K562 (cell line): ENCODE results near the gene TLE6. TPM values are rescaled to one million over a fixed set of nuclear protein-coding genes. Genes with fewer than 3 reads are reported as not detected.
A peak's percentile ranks its signal among the peaks of the same experiment; 100 is the strongest.

Source experiments
- DACH1 ChIP-seq: fragments of 450-650 bp; IDR thresholded peaks from 2 replicates; pipeline ENCODE4 v1.6.1; 2018; ENCODE audit not compliant: partially characterized antibody
- GATAD2B ChIP-seq: fragments of 450-650 bp; IDR thresholded peaks from 2 replicates; pipeline ENCODE4 v1.6.1; 2017; ENCODE audit warnings: mild to moderate bottlenecking, borderline replicate concordance
- HSF4 ChIP-seq: fragments of 250-450 bp; sonication (Bioruptor Pico); IDR thresholded peaks from 2 replicates; pipeline ENCODE4 v2.1.2; 2022; ENCODE audit warnings: mild to moderate bottlenecking, moderate library complexity, borderline replicate concordance
- MCM2 ChIP-seq: fragments of 450-650 bp; IDR thresholded peaks from 2 replicates; pipeline ENCODE4 v1.6.1; 2017; ENCODE audit warnings: low read depth, mild to moderate bottlenecking
- MIER1 ChIP-seq: fragments of 450-650 bp; IDR thresholded peaks from 2 replicates; pipeline ENCODE4 v1.6.1; 2016; ENCODE audit warnings: antibody characterized with exemption, mild to moderate bottlenecking, low read depth
- NFATC3 ChIP-seq: fragments of 450-650 bp; IDR thresholded peaks from 2 replicates; pipeline ENCODE4 v1.6.1; 2017; ENCODE audit warnings: mild to moderate bottlenecking
- NONO ChIP-seq, 2 experiments: fragments of 200-400 bp in 1 of 2; fragments of 450-650 bp in 1 of 2; formaldehyde crosslinking in 1 of 2; IDR thresholded peaks; 2 replicates each; pipeline ENCODE4 v1.6.1; 2017; ENCODE audit warnings: low read depth in 2 of 2, mild to moderate bottlenecking in 2 of 2, moderate library complexity in 2 of 2, low read length in 1 of 2
- PTTG1 ChIP-seq: fragments of 450-650 bp; IDR thresholded peaks from 2 replicates; pipeline ENCODE4 v1.6.1; 2016; ENCODE audit warnings: low read depth, mild to moderate bottlenecking, missing genetic modification characterization, missing compliant biosample characterization
- RB1 ChIP-seq: fragments of 450-650 bp; IDR thresholded peaks from 2 replicates; pipeline ENCODE4 v1.6.1; 2017; ENCODE audit warnings: low read depth, mild to moderate bottlenecking
- YY1 ChIP-seq, 3 experiments: IDR thresholded peaks; 2 replicates each; pipeline ENCODE4 v1.6.1; 2011; ENCODE audit warnings: low read length in 2 of 3, mild to moderate bottlenecking in 2 of 3, moderate library complexity in 2 of 3, borderline replicate concordance in 1 of 3, control low read depth in 1 of 3, low read depth in 1 of 3; ENCODE audit not compliant: insufficient read depth in 3 of 3, insufficient replicate concordance in 2 of 3, control insufficient read depth in 1 of 3, insufficient read length in 1 of 3; ENCODE audit errors: extremely low read depth in 1 of 3
- ZBTB17 ChIP-seq: fragments of 450-650 bp; formaldehyde crosslinking; IDR thresholded peaks from 2 replicates; pipeline ENCODE4 v1.4.0; 2020; ENCODE audit warnings: mild to moderate bottlenecking
- ZNF124 ChIP-seq: sonication (generic); formaldehyde crosslinking; IDR thresholded peaks from 2 replicates; pipeline ENCODE4 v1.8.1; 2022; ENCODE audit warnings: missing genetic modification reagents
- ZNF444 ChIP-seq: fragments of 250-450 bp; sonication (Bioruptor Pico); IDR thresholded peaks from 2 replicates; pipeline ENCODE4 v1.4.0; 2020; ENCODE audit warnings: mild to moderate bottlenecking, moderate library complexity
- ZNF644 ChIP-seq: fragments of 200-800 bp; sonication (Bioruptor generic); IDR thresholded peaks from 2 replicates; pipeline ENCODE4 v1.6.1; 2016; ENCODE audit warnings: low read depth, missing genetic modification characterization, missing compliant biosample characterization
- ZNF668 ChIP-seq: fragments of 250-450 bp; sonication (Bioruptor Pico); IDR thresholded peaks from 2 replicates; pipeline ENCODE4 v1.8.0; 2022; ENCODE audit warnings: mild to moderate bottlenecking, inconsistent platforms
- ZNF79 ChIP-seq: fragments of 250-450 bp; sonication (Bioruptor Pico); IDR thresholded peaks from 2 replicates; pipeline ENCODE4 v1.4.0; 2020; ENCODE audit warnings: low read depth, mild to moderate bottlenecking, moderate library complexity
- polyA plus RNA-seq, 8 experiments: library from polyadenylated mRNA; depleted of rRNA in 4 of 8; stranded (reverse) in 5 of 8; unstranded in 3 of 8; fragments of >200 nt; fragmentation: Nextera tagmentation in 2 of 8; fragmentation: Illumina TruSeq in 1 of 8; extraction: Ambion mirVana in 2 of 8; extraction: Trizol in 1 of 8; gene quantifications; 2 replicates each; pipeline versions ENCODE4 v1.2.1 to v1.2.3, GENCODE V29; 2011 to 2014; ENCODE audit warnings: inconsistent platforms in 1 of 8, missing spikeins in 1 of 8
- total RNA-seq, 7 experiments: library from RNA; depleted of rRNA in 6 of 7; stranded (reverse); fragments of >200 nt in 6 of 7; fragmentation: Illumina TruSeq in 2 of 7; extraction: Trizol in 2 of 7; gene quantifications; 2 replicates each; pipeline versions ENCODE4 v1.2.1 to v1.2.3, GENCODE V29; 2011 to 2021; ENCODE audit warnings: low replicate concordance in 1 of 7
- TF ChIP-seq, protein P1 (sequence below): fragments of 450-650 bp; IDR thresholded peaks from 2 replicates; pipeline ENCODE4 v1.6.1; 2016; ENCODE audit warnings: borderline replicate concordance
- TF ChIP-seq, protein P2 (sequence below): IDR thresholded peaks from 2 replicates; pipeline ENCODE4 v1.6.1; 2011; ENCODE audit warnings: borderline replicate concordance, low read depth, mild to moderate bottlenecking, moderate library complexity, low read length; ENCODE audit not compliant: insufficient read depth, poor library complexity, severe bottlenecking
- TF ChIP-seq, protein P3 (sequence below): fragments of 450-650 bp; formaldehyde crosslinking; IDR thresholded peaks from 2 replicates; pipeline ENCODE4 v1.4.0; 2022; ENCODE audit warnings: missing genetic modification characterization
- TF ChIP-seq, protein P4 (sequence below): fragments of 450-650 bp; IDR thresholded peaks from 2 replicates; pipeline ENCODE4 v1.6.1; 2017; ENCODE audit warnings: antibody characterized with exemption

TLE6 gene
- total and polyA plus RNA-seq, 9 of the 15 experiments (the other 6 are each of a cell fraction or from before 2014, with no cell fraction given) = 1.1 to 6.1 (median 2.5) TPM

DNA sequence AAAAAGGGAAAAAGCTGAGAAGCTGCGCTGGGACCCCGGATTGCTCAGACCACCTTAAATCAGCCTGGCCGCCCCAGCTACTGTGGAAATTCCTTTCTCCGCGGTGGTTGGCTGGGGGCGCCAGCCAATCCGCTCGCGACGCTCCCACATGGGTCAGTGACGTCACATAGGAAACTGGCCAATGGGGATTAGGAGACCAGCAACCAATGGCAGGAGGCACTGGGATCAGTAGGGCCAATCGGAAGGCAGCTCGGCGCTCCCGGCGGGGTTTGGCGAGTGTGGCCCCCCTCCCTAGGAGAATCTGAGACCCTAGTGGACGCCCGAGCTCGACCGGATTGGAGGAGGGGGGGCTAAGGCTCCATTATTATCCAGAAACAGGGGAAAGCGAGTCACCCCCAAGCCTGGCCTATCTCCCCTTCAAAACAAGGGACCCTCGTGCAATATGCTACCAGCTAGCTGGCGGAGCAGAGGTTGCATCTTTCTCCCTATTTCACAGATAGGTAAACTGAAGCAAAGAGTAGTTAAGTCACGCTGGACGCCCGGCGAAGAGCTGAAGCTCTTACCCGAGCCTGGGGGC is 58.3 kb downstream of the TLE6 start (continued):
- TF ChIP-seq ZNF79 (CRISPR knock-in tag) = no peak
- no peak; the same call in 1 of the 2 replicates for TF ChIP-seq GATAD2B
- no peak for TF ChIP-seq MCM2
- TF ChIP-seq ZNF668 (CRISPR knock-in tag) = no peak
- TF ChIP-seq NFATC3 = no peak
- TF ChIP-seq MIER1 = no peak
- TF ChIP-seq NONO (IDR thresholded peaks at IDR 0.05; ENCODE audit: low read depth in 2 of 2, low read length in 1 of 2) = no peak
- TF ChIP-seq, protein P1, sequence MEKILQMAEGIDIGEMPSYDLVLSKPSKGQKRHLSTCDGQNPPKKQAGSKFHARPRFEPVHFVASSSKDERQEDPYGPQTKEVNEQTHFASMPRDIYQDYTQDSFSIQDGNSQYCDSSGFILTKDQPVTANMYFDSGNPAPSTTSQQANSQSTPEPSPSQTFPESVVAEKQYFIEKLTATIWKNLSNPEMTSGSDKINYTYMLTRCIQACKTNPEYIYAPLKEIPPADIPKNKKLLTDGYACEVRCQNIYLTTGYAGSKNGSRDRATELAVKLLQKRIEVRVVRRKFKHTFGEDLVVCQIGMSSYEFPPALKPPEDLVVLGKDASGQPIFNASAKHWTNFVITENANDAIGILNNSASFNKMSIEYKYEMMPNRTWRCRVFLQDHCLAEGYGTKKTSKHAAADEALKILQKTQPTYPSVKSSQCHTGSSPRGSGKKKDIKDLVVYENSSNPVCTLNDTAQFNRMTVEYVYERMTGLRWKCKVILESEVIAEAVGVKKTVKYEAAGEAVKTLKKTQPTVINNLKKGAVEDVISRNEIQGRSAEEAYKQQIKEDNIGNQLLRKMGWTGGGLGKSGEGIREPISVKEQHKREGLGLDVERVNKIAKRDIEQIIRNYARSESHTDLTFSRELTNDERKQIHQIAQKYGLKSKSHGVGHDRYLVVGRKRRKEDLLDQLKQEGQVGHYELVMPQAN = no peak; the same call in 1 of the 2 replicates
- no peak for TF ChIP-seq ZBTB17 (CRISPR knock-in tag)
- no peak for TF ChIP-seq ZNF124 (CRISPR knock-in tag)
- TF ChIP-seq HSF4 (CRISPR knock-in tag) = no peak
- TF ChIP-seq, protein P2, sequence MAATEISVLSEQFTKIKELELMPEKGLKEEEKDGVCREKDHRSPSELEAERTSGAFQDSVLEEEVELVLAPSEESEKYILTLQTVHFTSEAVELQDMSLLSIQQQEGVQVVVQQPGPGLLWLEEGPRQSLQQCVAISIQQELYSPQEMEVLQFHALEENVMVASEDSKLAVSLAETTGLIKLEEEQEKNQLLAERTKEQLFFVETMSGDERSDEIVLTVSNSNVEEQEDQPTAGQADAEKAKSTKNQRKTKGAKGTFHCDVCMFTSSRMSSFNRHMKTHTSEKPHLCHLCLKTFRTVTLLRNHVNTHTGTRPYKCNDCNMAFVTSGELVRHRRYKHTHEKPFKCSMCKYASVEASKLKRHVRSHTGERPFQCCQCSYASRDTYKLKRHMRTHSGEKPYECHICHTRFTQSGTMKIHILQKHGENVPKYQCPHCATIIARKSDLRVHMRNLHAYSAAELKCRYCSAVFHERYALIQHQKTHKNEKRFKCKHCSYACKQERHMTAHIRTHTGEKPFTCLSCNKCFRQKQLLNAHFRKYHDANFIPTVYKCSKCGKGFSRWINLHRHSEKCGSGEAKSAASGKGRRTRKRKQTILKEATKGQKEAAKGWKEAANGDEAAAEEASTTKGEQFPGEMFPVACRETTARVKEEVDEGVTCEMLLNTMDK = no peak
- TF ChIP-seq RB1 = no peak
- TF ChIP-seq, protein P3, sequence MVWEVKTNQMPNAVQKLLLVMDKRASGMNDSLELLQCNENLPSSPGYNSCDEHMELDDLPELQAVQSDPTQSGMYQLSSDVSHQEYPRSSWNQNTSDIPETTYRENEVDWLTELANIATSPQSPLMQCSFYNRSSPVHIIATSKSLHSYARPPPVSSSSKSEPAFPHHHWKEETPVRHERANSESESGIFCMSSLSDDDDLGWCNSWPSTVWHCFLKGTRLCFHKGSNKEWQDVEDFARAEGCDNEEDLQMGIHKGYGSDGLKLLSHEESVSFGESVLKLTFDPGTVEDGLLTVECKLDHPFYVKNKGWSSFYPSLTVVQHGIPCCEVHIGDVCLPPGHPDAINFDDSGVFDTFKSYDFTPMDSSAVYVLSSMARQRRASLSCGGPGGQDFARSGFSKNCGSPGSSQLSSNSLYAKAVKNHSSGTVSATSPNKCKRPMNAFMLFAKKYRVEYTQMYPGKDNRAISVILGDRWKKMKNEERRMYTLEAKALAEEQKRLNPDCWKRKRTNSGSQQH = no peak
- peak in 1 of 3 experiments; percentile 64 for TF ChIP-seq YY1 (IDR thresholded peaks at IDR 0.05; ENCODE audit: borderline replicate concordance in 1 of 3, control insufficient read depth in 1 of 3, extremely low read depth in 1 of 3, insufficient read depth in 3 of 3, insufficient read length in 1 of 3, insufficient replicate concordance in 2 of 3, low read depth in 1 of 3, low read length in 2 of 3)
- no peak for TF ChIP-seq PTTG1 (tag)
- peak; percentile 1 for TF ChIP-seq DACH1
- TF ChIP-seq, protein P4, sequence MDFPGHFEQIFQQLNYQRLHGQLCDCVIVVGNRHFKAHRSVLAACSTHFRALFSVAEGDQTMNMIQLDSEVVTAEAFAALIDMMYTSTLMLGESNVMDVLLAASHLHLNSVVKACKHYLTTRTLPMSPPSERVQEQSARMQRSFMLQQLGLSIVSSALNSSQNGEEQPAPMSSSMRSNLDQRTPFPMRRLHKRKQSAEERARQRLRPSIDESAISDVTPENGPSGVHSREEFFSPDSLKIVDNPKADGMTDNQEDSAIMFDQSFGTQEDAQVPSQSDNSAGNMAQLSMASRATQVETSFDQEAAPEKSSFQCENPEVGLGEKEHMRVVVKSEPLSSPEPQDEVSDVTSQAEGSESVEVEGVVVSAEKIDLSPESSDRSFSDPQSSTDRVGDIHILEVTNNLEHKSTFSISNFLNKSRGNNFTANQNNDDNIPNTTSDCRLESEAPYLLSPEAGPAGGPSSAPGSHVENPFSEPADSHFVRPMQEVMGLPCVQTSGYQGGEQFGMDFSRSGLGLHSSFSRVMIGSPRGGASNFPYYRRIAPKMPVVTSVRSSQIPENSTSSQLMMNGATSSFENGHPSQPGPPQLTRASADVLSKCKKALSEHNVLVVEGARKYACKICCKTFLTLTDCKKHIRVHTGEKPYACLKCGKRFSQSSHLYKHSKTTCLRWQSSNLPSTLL = no peak
- TF ChIP-seq ZNF444 (CRISPR knock-in tag) = no peak
- no peak for TF ChIP-seq ZNF644 (tag)
